ENCODE data around the gene MAST4. TPM values are rescaled to one million over a fixed set of nuclear protein-coding genes. Genes with fewer than 3 reads are reported as not detected.

MAST4 gene
- total RNA-seq, 2 donors from 2014 or later, result 11.0 to 11.5 TPM

GRCh38 chr5:66644111-66644510 lies 47.9 kb downstream of the MAST4 start:
- no peak overlapping the region for H3K4me3 ChIP-seq (ENCODE audit: low read length)
- no peaks in the 10 kb centered on the region for H3K9me3 ChIP-seq (ENCODE audit: control insufficient read depth, low read length)
- no peaks in the 10 kb centered on the region for H3K9me3 Mint-ChIP-seq
- no peak overlapping the region for H3K9ac ChIP-seq (ENCODE audit: extremely low read depth, low read length, poor library complexity, severe bottlenecking)
- no peak overlapping the region for H3K27ac ChIP-seq (ENCODE audit: low read depth, low read length)
- no peaks in the 10 kb centered on the region for H3K36me3 ChIP-seq (ENCODE audit: control insufficient read depth, insufficient read depth, low read length)
- no peaks in the 10 kb centered on the region for H3K4me1 Mint-ChIP-seq
- no peak for TF ChIP-seq CTCF (conservative IDR thresholded peaks at IDR 0.05)
- DNase-seq, result no peak
- H3K27me3 Mint-ChIP-seq (ENCODE audit: insufficient read depth), result no peaks in the 10 kb centered on the region
- no peak overlapping the region for H3K4me3 Mint-ChIP-seq
- H3K27ac Mint-ChIP-seq, result no peak overlapping the region
- no peaks in the 10 kb centered on the region for H3K36me3 Mint-ChIP-seq (ENCODE audit: low read depth)
- H3K4me1 ChIP-seq (ENCODE audit: control insufficient read depth, insufficient read depth, low read length), result no peaks in the 10 kb centered on the region
- H3K27me3 ChIP-seq (ENCODE audit: control insufficient read depth, insufficient read depth, low read length, poor library complexity, severe bottlenecking), result no peaks in the 10 kb centered on the region

GRCh38 chr5:66645039-66645438 lies 48.8 kb downstream of the MAST4 start:
- no peaks in the 10 kb centered on the region for H3K4me1 Mint-ChIP-seq
- TF ChIP-seq CTCF (conservative IDR thresholded peaks at IDR 0.05), result no peak
- WGBS, 2 experiments (ENCODE audit: insufficient coverage in 1 of 2, insufficient read length in 1 of 2), result 97% methylated on average over 3 of the region's 3 CpGs; no CpG with 5 or more reads in 1 of the 2 experiments

GRCh38 chr5:66646570-66646969 lies 50.4 kb downstream of the MAST4 start:
- 90 to 100% methylated on average over 2 of the region's 2 CpGs for WGBS, 2 experiments (ENCODE audit: insufficient coverage in 1 of 2, insufficient read length in 1 of 2)
- no peak for DNase-seq
- no peaks in the 10 kb centered on the region for H3K36me3 Mint-ChIP-seq (ENCODE audit: low read depth)
- Histone ChIP-seq H3K27me3 (ENCODE audit: control insufficient read depth, insufficient read depth, low read length, poor library complexity, severe bottlenecking) (no peaks in the 10 kb centered on the region), H3K4me3 (ENCODE audit: low read length) (no peak overlapping the region), H3K4me1 (ENCODE audit: control insufficient read depth, insufficient read depth, low read length) (no peaks in the 10 kb centered on the region), H3K9ac (ENCODE audit: extremely low read depth, low read length, poor library complexity, severe bottlenecking) (no peak overlapping the region), H3K36me3 (ENCODE audit: control insufficient read depth, insufficient read depth, low read length) (no peaks in the 10 kb centered on the region), H3K27ac (ENCODE audit: low read depth, low read length) (no peak overlapping the region), H3K9me3 (ENCODE audit: control insufficient read depth, low read length) (peaks cover 19% of the 10 kb centered on the region)
- H3K27ac Mint-ChIP-seq, result no peak overlapping the region
- H3K4me1 Mint-ChIP-seq, result no peaks in the 10 kb centered on the region
- H3K9me3 Mint-ChIP-seq, result peaks cover 7% of the 10 kb centered on the region
- H3K27me3 Mint-ChIP-seq (ENCODE audit: insufficient read depth), result no peaks in the 10 kb centered on the region
- no peak for TF ChIP-seq CTCF (conservative IDR thresholded peaks at IDR 0.05)
- no peak overlapping the region for H3K4me3 Mint-ChIP-seq

More at GRCh38 chr5:66645039-66645438, 48.8 kb downstream of the MAST4 start:
- H3K4me3 Mint-ChIP-seq, result no peak overlapping the region
- Histone ChIP-seq H3K9me3 (ENCODE audit: control insufficient read depth, low read length) (peaks cover 3% of the 10 kb centered on the region), H3K27me3 (ENCODE audit: control insufficient read depth, insufficient read depth, low read length, poor library complexity, severe bottlenecking) (no peaks in the 10 kb centered on the region), H3K27ac (ENCODE audit: low read depth, low read length) (no peak overlapping the region), H3K9ac (ENCODE audit: extremely low read depth, low read length, poor library complexity, severe bottlenecking) (no peak overlapping the region), H3K36me3 (ENCODE audit: control insufficient read depth, insufficient read depth, low read length) (no peaks in the 10 kb centered on the region), H3K4me1 (ENCODE audit: control insufficient read depth, insufficient read depth, low read length) (no peaks in the 10 kb centered on the region), H3K4me3 (ENCODE audit: low read length) (no peak overlapping the region)
- H3K27ac Mint-ChIP-seq, result no peak overlapping the region
- H3K36me3 Mint-ChIP-seq (ENCODE audit: low read depth), result no peaks in the 10 kb centered on the region
- no peak for DNase-seq
- no peaks in the 10 kb centered on the region for H3K9me3 Mint-ChIP-seq
- no peaks in the 10 kb centered on the region for H3K27me3 Mint-ChIP-seq (ENCODE audit: insufficient read depth)

All from endodermal cell (in vitro differentiated cells).